Measurements from ENCODE around the gene ANKFN1. TPM values are rescaled to one million over a fixed set of nuclear protein-coding genes. Genes with fewer than 3 reads are reported as not detected.

ANKFN1 gene, protein sequence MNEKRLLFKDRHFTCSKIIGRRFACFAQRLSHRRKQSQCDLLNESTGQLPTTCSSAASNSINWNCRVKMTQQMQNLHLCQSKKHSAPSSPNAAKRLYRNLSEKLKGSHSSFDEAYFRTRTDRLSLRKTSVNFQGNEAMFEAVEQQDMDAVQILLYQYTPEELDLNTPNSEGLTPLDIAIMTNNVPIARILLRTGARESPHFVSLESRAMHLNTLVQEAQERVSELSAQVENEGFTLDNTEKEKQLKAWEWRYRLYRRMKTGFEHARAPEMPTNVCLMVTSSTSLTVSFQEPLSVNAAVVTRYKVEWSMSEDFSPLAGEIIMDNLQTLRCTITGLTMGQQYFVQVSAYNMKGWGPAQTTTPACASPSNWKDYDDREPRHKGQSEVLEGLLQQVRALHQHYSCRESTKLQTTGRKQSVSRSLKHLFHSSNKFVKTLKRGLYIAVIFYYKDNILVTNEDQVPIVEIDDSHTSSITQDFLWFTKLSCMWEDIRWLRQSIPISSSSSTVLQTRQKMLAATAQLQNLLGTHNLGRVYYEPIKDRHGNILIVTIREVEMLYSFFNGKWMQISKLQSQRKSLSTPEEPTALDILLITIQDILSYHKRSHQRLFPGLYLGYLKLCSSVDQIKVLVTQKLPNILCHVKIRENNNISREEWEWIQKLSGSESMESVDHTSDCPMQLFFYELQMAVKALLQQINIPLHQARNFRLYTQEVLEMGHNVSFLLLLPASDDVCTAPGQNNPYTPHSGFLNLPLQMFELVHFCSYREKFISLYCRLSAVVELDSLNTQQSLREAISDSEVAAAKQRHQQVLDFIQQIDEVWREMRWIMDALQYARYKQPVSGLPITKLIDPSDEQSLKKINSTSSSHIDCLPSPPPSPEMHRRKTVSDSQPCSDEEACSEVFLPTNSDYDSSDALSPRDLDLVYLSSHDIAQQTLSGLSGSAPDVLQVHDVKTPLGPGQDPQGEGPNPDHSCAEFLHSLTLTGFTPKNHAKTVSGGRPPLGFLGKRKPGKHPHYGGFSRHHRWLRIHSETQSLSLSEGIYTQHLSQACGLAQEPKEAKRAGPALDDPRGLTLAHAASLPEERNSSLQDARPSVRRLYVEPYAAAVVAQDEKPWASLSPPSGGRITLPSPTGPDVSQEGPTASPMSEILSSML
- total RNA-seq = not detected

DNA sequence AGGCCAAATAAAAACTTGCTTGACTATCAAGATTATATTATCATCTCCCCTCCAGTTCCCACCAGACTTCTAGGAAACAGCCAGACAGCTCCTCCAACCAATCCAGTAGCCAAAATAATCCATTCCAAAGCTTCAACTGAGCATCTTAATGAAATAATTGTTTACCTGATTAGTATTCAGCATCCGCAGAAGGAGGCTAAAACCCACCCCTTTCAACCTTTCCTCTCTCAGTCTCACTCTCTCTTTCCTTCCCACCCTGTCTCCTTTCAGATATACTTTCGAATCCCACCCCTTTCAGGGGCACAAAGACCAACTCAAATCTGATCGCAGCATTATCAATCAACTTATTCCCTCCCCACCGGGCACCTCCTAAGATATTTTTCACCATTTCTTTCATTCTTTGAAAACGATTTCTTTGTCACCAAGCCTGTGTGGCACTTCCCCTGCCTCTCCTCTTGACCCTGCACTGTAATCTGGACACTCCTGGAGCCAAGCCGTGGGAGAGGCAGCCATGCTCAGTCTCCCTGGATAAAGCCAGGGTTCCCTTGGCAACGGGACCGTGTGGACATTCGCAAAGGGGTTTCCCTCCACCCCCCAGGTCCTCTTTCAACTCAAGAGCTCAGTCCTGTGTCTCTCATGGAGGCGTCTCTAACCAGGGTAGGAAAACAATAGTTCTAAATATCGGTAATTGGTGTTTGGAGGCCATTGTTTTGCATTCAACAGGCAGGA lies at the start of gene ANKFN1:
ANKFN1 (plus strand) TSS at position 602 of the 729 bp plus-strand sequence. CDS start 59,193 bp downstream, outside the sequence.
- no peak for ATAC-seq
- no peaks in the 10 kb centered on the region for H3K4me1 Mint-ChIP-seq
- no peaks in the 10 kb centered on the region for H3K36me3 Mint-ChIP-seq
- no peaks in the 10 kb centered on the region for H3K27me3 Mint-ChIP-seq
- no peaks in the 10 kb centered on the region for H3K9me3 Mint-ChIP-seq (ENCODE audit: low read depth)
- DNase-seq = no peak
- H3K27ac Mint-ChIP-seq = no peak within 1 kb of the TSS
- CTCF ChIA-PET = no interaction called here
- no peak within 1 kb of the TSS for H3K4me3 Mint-ChIP-seq

DNA sequence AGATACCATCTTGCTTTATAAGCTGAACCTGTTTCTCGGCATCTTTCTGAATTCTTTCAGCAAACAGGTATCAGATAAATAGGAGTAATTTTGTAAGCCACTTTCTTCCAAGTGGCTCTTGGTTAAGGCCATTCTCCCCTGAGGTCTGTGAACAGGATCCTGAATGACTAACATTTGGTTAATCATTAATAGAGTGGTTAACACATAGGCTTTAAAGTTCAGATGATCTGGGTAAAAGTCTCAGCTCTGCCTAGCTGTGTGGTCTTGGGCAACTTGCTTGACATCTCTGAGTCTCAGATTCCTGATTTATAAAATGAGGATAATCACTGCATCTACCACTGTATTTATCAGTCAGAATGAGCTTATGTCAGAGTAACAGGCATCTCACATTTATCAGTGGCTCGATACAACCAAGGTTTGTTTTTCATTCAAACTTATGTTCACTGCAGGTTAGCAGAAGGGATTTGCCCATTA lies 44.4 kb upstream of the ANKFN1 start:
- Mint-ChIP-seq H3K27me3 (no peaks in the 10 kb centered on the region), H3K27ac (no peak overlapping the region), H3K9me3 (ENCODE audit: low read depth) (no peaks in the 10 kb centered on the region), H3K4me1 (no peaks in the 10 kb centered on the region), H3K4me3 (no peak overlapping the region), H3K36me3 (no peaks in the 10 kb centered on the region)
- ATAC-seq = no peak
- CTCF ChIA-PET = no interaction called here
- DNase-seq = no peak

- Mint-ChIP-seq H3K9me3 (ENCODE audit: low read depth) (no peaks in the 10 kb centered on the region), H3K4me3 (no peak overlapping the region), H3K36me3 (no peaks in the 10 kb centered on the region), H3K4me1 (no peaks in the 10 kb centered on the region), H3K27me3 (no peaks in the 10 kb centered on the region), H3K27ac (no peak overlapping the region)
- CTCF ChIA-PET = no interaction called here
- no peak for DNase-seq
- ATAC-seq = no peak
These were observed 43.4 kb upstream of the ANKFN1 start for GRCh38 chr17:56109836-56110235.

DNA sequence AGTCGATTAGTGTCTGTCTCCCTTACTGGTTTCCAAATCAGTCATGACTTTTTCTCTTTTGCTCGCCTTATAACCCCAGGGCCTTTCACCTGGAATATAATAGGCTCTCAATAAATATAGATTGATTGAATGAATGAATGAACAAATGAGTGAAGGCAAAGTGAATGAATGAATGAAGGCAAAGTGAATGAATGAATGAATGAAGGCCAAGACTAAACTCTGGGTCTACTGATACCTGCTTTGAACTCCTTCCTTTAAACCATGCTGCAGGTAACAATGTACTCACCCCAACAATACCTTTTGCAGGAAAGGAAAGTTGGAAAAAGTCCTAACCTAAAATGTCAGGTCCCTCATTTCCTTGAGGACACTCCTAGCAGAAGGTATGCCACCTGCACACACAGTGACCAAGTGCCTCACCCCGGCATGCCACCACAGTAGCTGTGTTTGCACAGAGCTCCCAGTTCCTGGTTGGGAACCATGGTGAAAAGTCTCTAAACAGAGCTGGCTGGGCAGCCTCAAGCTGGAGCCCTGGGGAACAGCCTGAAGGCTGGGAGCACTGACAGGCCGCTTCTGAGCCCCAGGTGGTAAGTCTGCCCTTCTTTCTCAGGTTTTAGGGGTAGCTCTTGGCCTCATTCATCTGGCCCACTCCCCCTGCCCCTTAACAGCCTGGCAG lies 42.7 kb upstream of the ANKFN1 start:
- Mint-ChIP-seq H3K27me3 (no peaks in the 10 kb centered on the region), H3K4me3 (no peak overlapping the region), H3K36me3 (no peaks in the 10 kb centered on the region), H3K27ac (no peak overlapping the region), H3K9me3 (ENCODE audit: low read depth) (no peaks in the 10 kb centered on the region), H3K4me1 (no peaks in the 10 kb centered on the region)
- ATAC-seq = no peak
- no peak for DNase-seq
- CTCF ChIA-PET = no interaction called here

GRCh38 chr17:56111706-56112485 lies 41.4 kb upstream of the ANKFN1 start:
- no peak overlapping the region for H3K4me3 Mint-ChIP-seq
- H3K27ac Mint-ChIP-seq = no peak overlapping the region
- CTCF ChIA-PET = no interaction called here
- no peaks in the 10 kb centered on the region for H3K27me3 Mint-ChIP-seq
- H3K4me1 Mint-ChIP-seq = no peaks in the 10 kb centered on the region
- no peaks in the 10 kb centered on the region for H3K36me3 Mint-ChIP-seq
- no peak for ATAC-seq
- no peaks in the 10 kb centered on the region for H3K9me3 Mint-ChIP-seq (ENCODE audit: low read depth)
- DNase-seq = no peak

DNA sequence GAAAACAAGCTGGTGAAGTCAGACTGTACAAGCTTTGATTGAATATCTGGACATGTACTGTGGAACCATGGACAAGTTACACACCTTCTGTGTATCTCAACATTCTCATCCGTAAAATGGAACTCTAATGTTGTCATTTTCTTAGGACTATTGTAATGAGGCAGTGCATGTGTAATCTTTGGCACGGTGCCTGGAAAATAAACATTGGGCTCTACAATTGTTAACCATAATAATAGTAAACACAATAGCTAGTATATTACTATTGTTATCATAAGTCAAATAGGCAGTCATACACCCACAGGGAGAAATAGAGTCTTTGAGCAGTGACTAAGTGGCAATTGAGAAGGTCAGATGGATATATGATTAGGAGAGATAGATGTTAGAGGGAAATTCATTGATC lies 39.8 kb upstream of the ANKFN1 start:
- H3K36me3 Mint-ChIP-seq = no peaks in the 10 kb centered on the region
- no peaks in the 10 kb centered on the region for H3K9me3 Mint-ChIP-seq (ENCODE audit: low read depth)
- no peak overlapping the region for H3K4me3 Mint-ChIP-seq
- CTCF ChIA-PET = no interaction called here
- no peak for DNase-seq
- H3K4me1 Mint-ChIP-seq = no peaks in the 10 kb centered on the region
- H3K27me3 Mint-ChIP-seq = no peaks in the 10 kb centered on the region
- no peak for ATAC-seq
- H3K27ac Mint-ChIP-seq = no peak overlapping the region

GRCh38 chr17:56114469-56114868 lies 38.8 kb upstream of the ANKFN1 start:
- Mint-ChIP-seq H3K27me3 (no peaks in the 10 kb centered on the region), H3K4me3 (no peak overlapping the region), H3K4me1 (no peaks in the 10 kb centered on the region), H3K27ac (no peak overlapping the region), H3K9me3 (ENCODE audit: low read depth) (no peaks in the 10 kb centered on the region), H3K36me3 (no peaks in the 10 kb centered on the region)
- CTCF ChIA-PET = no interaction called here
- no peak for ATAC-seq
- no peak for DNase-seq

DNA sequence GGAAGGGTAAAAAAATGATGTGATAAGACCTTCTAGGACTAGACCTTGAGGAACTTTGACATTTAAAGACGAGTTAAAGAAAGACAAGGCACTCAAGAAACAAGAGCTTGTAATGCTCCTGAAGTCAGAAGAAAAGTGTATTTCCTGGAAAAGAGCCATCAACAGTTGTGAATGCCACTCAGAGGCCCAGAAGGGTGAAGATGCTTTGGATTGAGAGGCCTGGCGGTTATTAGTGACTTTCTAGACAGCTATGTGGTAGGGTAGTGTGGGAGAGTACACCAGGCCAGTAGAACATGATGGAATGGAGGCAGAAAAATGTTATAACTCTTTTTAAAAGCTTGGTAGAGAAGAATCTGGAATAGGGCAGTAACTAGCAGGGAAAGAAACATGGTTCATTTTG lies 34.1 kb upstream of the ANKFN1 start:
- CTCF ChIA-PET = no interaction called here
- H3K9me3 Mint-ChIP-seq (ENCODE audit: low read depth) = no peaks in the 10 kb centered on the region

DNA sequence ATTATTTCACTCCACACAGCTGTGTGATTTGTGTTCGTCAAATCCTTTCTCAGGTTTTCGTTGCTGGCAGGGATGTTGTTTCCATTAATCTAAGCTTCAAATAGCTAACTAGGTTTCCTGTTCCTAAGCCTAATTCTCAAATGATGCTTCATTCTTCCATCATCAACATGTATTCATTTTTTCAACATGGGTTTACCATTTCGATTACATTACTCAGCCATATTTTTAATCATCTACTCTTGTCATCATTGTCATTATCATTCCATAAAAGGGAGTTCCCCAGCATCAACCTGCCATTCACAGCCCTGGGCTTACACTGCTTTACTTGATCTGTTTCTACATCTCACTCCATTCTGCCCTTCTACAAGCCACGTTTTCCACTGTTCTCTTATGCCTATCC lies 33.3 kb upstream of the ANKFN1 start:
- H3K27me3 Mint-ChIP-seq = no peaks in the 10 kb centered on the region
- H3K9me3 Mint-ChIP-seq (ENCODE audit: low read depth) = no peaks in the 10 kb centered on the region
- H3K36me3 Mint-ChIP-seq = no peaks in the 10 kb centered on the region
- DNase-seq (no peak), ATAC-seq (no peak)
- H3K4me1 Mint-ChIP-seq = no peaks in the 10 kb centered on the region
- CTCF ChIA-PET = no interaction called here
- H3K27ac Mint-ChIP-seq = no peak overlapping the region
- no peak overlapping the region for H3K4me3 Mint-ChIP-seq

More for the DNA sequence above, 34.1 kb upstream of the ANKFN1 start:
- Mint-ChIP-seq H3K27me3 (no peaks in the 10 kb centered on the region), H3K27ac (no peak overlapping the region), H3K4me1 (no peaks in the 10 kb centered on the region), H3K4me3 (no peak overlapping the region), H3K36me3 (no peaks in the 10 kb centered on the region)
- DNase-seq (no peak), ATAC-seq (no peak)

DNA sequence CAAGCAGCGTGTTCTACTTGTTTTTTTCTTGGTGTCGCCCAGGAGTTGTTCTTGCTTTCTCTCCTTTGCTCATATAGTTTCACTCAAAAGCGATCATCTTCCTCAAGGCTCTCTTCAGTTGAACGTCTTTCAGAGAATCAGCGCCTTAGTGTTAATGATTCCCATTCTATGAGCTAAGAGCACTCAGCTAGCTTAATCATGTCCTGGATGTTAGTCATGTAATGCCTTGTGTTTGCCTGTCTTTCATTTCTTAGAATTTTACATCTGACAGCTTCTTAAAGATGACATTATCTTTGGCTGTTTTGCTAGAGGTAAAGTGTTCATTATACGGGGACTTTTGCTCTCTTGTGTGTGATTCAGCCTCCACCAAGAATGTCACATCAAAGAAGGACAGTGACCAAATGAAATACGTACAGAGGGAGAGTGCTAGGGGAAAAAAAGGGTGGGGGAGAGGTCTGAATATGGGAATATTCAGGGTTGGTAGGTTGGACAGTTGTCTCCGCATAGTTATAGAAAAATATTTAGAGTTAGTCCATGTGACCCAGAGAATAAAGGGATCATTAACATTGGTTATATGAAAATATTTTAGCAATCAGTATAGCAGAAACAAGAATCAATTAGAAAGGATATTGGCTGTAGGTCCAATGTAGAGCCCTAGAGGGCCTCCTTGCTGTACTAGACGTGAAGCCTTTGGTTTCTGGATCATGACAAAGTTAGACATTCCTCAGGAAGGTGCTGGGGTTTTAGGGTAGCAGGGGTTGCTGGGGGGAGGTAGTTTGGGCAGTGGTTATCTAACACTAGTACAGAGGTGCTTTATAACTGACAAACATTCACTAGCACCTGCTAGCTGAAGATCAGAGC lies 31.9 kb upstream of the ANKFN1 start:
- Mint-ChIP-seq H3K27me3 (no peaks in the 10 kb centered on the region), H3K36me3 (no peaks in the 10 kb centered on the region), H3K9me3 (ENCODE audit: low read depth) (no peaks in the 10 kb centered on the region), H3K27ac (no peak overlapping the region), H3K4me3 (no peak overlapping the region), H3K4me1 (no peaks in the 10 kb centered on the region)
- DNase-seq (no peak), ATAC-seq (no peak)
- CTCF ChIA-PET = no interaction called here
